ENCODE measurements around the gene ELAVL1. TPM values are rescaled to one million over a fixed set of nuclear protein-coding genes. Genes with fewer than 3 reads are reported as not detected.

The ELAVL1 gene
- total and polyA plus RNA-seq, 9 of the 15 experiments (the other 6 are each of a cell fraction or from before 2014, with no cell fraction given), result 4.3 to 172 (median 69.2) TPM

DNA sequence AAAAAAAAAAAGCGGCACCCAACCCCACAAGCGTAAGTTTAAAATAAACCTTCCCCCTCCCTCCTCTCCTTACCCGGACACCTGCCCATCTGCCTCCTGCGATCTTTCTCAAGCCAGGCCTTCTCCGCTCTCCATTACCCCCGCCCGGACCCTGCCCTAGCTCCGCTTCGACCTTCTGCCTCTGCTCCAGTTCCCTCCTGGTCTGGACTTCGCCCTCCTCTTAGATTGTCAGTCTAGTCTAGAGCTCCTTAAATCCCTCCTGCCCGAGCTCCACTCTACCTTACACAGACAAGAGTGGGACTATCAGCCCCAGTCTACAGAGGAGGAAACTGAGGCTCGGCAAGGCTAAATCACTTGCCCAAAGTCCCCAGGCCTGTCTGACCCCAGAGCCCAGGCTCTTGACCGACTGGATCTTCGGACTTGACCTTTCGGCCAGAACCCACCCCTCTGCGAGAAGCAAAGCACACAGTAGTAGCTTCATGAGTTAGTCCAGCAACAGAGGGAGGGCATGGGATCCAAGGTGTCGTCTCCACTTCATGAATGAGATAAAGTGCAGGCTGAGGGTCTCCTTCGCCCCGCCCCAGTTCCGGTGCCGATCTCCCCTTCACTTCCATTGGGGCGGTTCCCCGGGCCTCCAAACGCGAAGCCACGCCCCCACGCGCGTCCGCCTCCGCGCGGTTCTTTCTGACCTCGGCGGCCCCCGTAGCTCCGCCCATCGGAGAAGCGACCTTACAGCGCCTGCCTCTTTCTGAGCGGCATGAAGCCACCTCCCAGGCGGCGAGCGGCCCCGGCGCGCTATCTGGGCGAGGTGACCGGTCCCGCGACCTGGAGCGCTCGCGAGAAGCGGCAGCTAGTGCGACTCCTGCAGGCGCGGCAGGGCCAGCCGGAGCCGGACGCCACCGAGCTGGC lies 85.6 kb downstream of the ELAVL1 start, which contains the start of gene SNAPC2 (continued):
- no peak for TF ChIP-seq STAT6 (CRISPR knock-in tag; IDR thresholded peaks at IDR 0.05)
- TF ChIP-seq PTBP1 (IDR thresholded peaks at IDR 0.05; ENCODE audit: low read depth, low read length), result no peak
- TF ChIP-seq, protein P1, sequence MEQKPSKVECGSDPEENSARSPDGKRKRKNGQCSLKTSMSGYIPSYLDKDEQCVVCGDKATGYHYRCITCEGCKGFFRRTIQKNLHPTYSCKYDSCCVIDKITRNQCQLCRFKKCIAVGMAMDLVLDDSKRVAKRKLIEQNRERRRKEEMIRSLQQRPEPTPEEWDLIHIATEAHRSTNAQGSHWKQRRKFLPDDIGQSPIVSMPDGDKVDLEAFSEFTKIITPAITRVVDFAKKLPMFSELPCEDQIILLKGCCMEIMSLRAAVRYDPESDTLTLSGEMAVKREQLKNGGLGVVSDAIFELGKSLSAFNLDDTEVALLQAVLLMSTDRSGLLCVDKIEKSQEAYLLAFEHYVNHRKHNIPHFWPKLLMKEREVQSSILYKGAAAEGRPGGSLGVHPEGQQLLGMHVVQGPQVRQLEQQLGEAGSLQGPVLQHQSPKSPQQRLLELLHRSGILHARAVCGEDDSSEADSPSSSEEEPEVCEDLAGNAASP (IDR thresholded peaks at IDR 0.05), result no peak
- peak; percentile 78 for TF ChIP-seq POLR2G (IDR thresholded peaks at IDR 0.05; ENCODE audit: low read depth, low read length)
- peak in 1 of 2 experiments; percentile 48; a peak in 1 of 4 replicates for TF ChIP-seq SRF (CRISPR knock-in tag; IDR thresholded peaks at IDR 0.05)
- no peak for TF ChIP-seq ZNF436 (CRISPR knock-in tag; IDR thresholded peaks at IDR 0.05)
- TF ChIP-seq SFPQ (IDR thresholded peaks at IDR 0.05; ENCODE audit: low read depth, low read length), result no peak
- no peak for TF ChIP-seq ZNF830 (CRISPR knock-in tag; IDR thresholded peaks at IDR 0.05)
- TF ChIP-seq ARID1B (IDR thresholded peaks at IDR 0.05), result no peak
- peak; percentile 68 for TF ChIP-seq CCNT2 (IDR thresholded peaks at IDR 0.05; ENCODE audit: borderline replicate concordance, extremely low read depth, insufficient read length, low read depth, low read length)
- TF ChIP-seq ZNF644 (tag; IDR thresholded peaks at IDR 0.05; ENCODE audit: low read depth), result no peak
- no peak for TF ChIP-seq TRIM24 (IDR thresholded peaks at IDR 0.05)
- 0 out of 2 replicates have a peak, but pooled peaks have one; percentile 28 for TF ChIP-seq NR2F6 (CRISPR knock-in tag; IDR thresholded peaks at IDR 0.05)
- TF ChIP-seq ZNF316 (IDR thresholded peaks at IDR 0.05), result no peak
- TF ChIP-seq CBX5 (IDR thresholded peaks at IDR 0.05; ENCODE audit: borderline replicate concordance, low read depth), result no peak
- no peak for TF ChIP-seq ELF2 (CRISPR knock-in tag; IDR thresholded peaks at IDR 0.05)
- TF ChIP-seq JUND (IDR thresholded peaks at IDR 0.05; ENCODE audit: borderline replicate concordance, low read depth, low read length), result 0 out of 2 replicates have a peak, but pooled peaks have one; percentile 19
- peak; percentile 25; the same call in 1 of the 3 replicates for TF ChIP-seq JUND (tag; IDR thresholded peaks at IDR 0.05; ENCODE audit: borderline replicate concordance, low read depth, low read length)
- no peak for TF ChIP-seq ZNF184 (CRISPR knock-in tag; IDR thresholded peaks at IDR 0.05)
- TF ChIP-seq KDM4B (IDR thresholded peaks at IDR 0.05; ENCODE audit: borderline replicate concordance in 2 of 2, low read depth in 1 of 2), result 0 out of 4 replicates have a peak, but pooled peaks of 1 of the 2 experiments have one; percentile 53
- TF ChIP-seq GABPB1 (CRISPR knock-in tag; IDR thresholded peaks at IDR 0.05), result no peak
- peak; percentile 95 for TF ChIP-seq CTBP1 (IDR thresholded peaks at IDR 0.05; ENCODE audit: borderline replicate concordance)
- TF ChIP-seq SMARCB1 (IDR thresholded peaks at IDR 0.05; ENCODE audit: insufficient read length, low read depth), result no peak
